Neural progenitor cell (in vitro differentiated cells): ENCODE results near the gene MED26. TPM values are rescaled to one million over a fixed set of nuclear protein-coding genes. Genes with fewer than 3 reads are reported as not detected.

Source experiments
- DNase-seq: peaks from one replicate; pipeline ENCODE4 v3.0.0-alpha.2; 2016; ENCODE audit warnings: low spot score
- H2AFZ ChIP-seq: fragments of 200-600 bp; sonication (generic); replicated peaks from 2 replicates; pipeline ENCODE4 v1.6.1; 2016; ENCODE audit warnings: antibody characterized with exemption
- H3F3A ChIP-seq: fragments of 200-600 bp; sonication (generic); 2 replicates; pipeline ENCODE4 v1.6.1; 2016; ENCODE audit warnings: antibody characterized with exemption, low read depth
- H3K27ac ChIP-seq: fragments of 200-600 bp; sonication (generic); 2 replicates; pipeline ENCODE4 v1.5.1; 2016; ENCODE audit warnings: mild to moderate bottlenecking
- H3K27me3 ChIP-seq: fragments of 200-600 bp; sonication (generic); 2 replicates; pipeline ENCODE4 v1.6.1; 2016; ENCODE audit warnings: mild to moderate bottlenecking, moderate library complexity
- H3K36me3 ChIP-seq: fragments of 200-600 bp; sonication (generic); 2 replicates; pipeline ENCODE4 v1.5.1; 2016
- H3K4me1 ChIP-seq: fragments of 200-600 bp; sonication (generic); 2 replicates; pipeline ENCODE4 v1.6.1; 2016; ENCODE audit warnings: mixed run types
- H3K4me2 ChIP-seq: fragments of 200-600 bp; sonication (generic); 2 replicates; pipeline ENCODE4 v1.6.1; 2016
- H3K4me3 ChIP-seq: fragments of 200-600 bp; sonication (generic); 2 replicates; pipeline ENCODE4 v1.5.1; 2016
- H3K79me2 ChIP-seq: fragments of 200-600 bp; sonication (generic); 2 replicates; pipeline ENCODE4 v1.6.1; 2016; ENCODE audit warnings: low read depth
- H3K9ac ChIP-seq: fragments of 200-600 bp; sonication (generic); 2 replicates; pipeline ENCODE4 v1.6.1; 2016
- H3K9me3 ChIP-seq: fragments of 200-600 bp; sonication (generic); 2 replicates; pipeline ENCODE4 v1.5.1; 2016; ENCODE audit warnings: low read depth
- H4K20me1 ChIP-seq: fragments of 200-600 bp; sonication (generic); 2 replicates; pipeline ENCODE4 v1.6.1; 2016; ENCODE audit warnings: low read depth
- H3K27ac Mint-ChIP-seq: 3 replicates; pipeline ENCODE4 v1.8.0; 2021; ENCODE audit warnings: mixed read lengths
- H3K27me3 Mint-ChIP-seq: 2 replicates; pipeline ENCODE4 v1.8.0; 2022; ENCODE audit warnings: low read depth, mild to moderate bottlenecking, inconsistent platforms, moderate library complexity, mixed read lengths; ENCODE audit not compliant: insufficient read depth
- H3K36me3 Mint-ChIP-seq: 3 replicates; pipeline ENCODE4 v1.8.0; 2021; ENCODE audit warnings: mixed read lengths
- H3K4me1 Mint-ChIP-seq: 3 replicates; pipeline ENCODE4 v1.8.0; 2021; ENCODE audit warnings: mixed read lengths
- H3K4me3 Mint-ChIP-seq: 3 replicates; pipeline ENCODE4 v1.8.0; 2021; ENCODE audit warnings: mild to moderate bottlenecking, moderate library complexity, mixed read lengths
- H3K9me3 Mint-ChIP-seq: 3 replicates; pipeline ENCODE4 v1.8.0; 2020; ENCODE audit warnings: mixed read lengths
- CTCF ChIP-seq: fragments of 200-600 bp; sonication (generic); IDR thresholded peaks from 2 replicates; pipeline ENCODE4 v1.5.1; 2017; ENCODE audit warnings: antibody characterized with exemption, mild to moderate bottlenecking
- EZH2 ChIP-seq: fragments of 200-600 bp; sonication (generic); IDR thresholded peaks from 2 replicates; pipeline ENCODE4 v1.6.1; 2017; ENCODE audit warnings: antibody characterized with exemption, mild to moderate bottlenecking, moderate library complexity
- EZH2phosphoT487 ChIP-seq: fragments of 200-600 bp; sonication (generic); IDR thresholded peaks from 2 replicates; pipeline ENCODE4 v1.6.1; 2017; ENCODE audit warnings: antibody characterized with exemption
- total RNA-seq: library from RNA; depleted of rRNA; stranded (reverse); fragments of >200 nt; gene quantifications from 2 replicates; pipeline ENCODE4 v1.2.3, GENCODE V29; 2015; ENCODE audit warnings: low replicate concordance

MED26 gene
- total RNA-seq, 1 donor from 2014 or later, result 7.4 TPM

GRCh38 chr19:16591803-16592556 lies 36.0 kb downstream of the MED26 start:
- H3K4me3 Mint-ChIP-seq, result no peak overlapping the region
- no peaks in the 10 kb centered on the region for H3K27me3 ChIP-seq
- H3K36me3 ChIP-seq, result no peaks in the 10 kb centered on the region
- H3F3A ChIP-seq, result no peaks in the 10 kb centered on the region
- peaks cover 91% of the 10 kb centered on the region for H4K20me1 ChIP-seq
- H3K27me3 Mint-ChIP-seq, result peaks cover 2% of the 10 kb centered on the region
- H3K36me3 Mint-ChIP-seq, result peaks cover 3% of the 10 kb centered on the region
- TF ChIP-seq EZH2 (no peak), CTCF (no peak), EZH2phosphoT487 (no peak)
- no peak overlapping the region for H3K27ac Mint-ChIP-seq
- peaks cover 15% of the 10 kb centered on the region for H3K4me1 ChIP-seq
- no peak overlapping the region for H2AFZ ChIP-seq
- H3K9me3 ChIP-seq, result no peaks in the 10 kb centered on the region
- H3K9me3 Mint-ChIP-seq, result no peaks in the 10 kb centered on the region
- H3K4me1 Mint-ChIP-seq, result peaks cover 47% of the 10 kb centered on the region
- no peak for DNase-seq
- H3K4me2 ChIP-seq, result no peak overlapping the region
- H3K79me2 ChIP-seq, result peaks cover 95% of the 10 kb centered on the region
- H3K4me3 ChIP-seq, result no peak overlapping the region
- H3K9ac ChIP-seq, result no peak overlapping the region
- H3K27ac ChIP-seq, result no peak overlapping the region

- H3K79me2 ChIP-seq, result peaks cover 95% of the 10 kb centered on the region
- H3K36me3 ChIP-seq, result no peaks in the 10 kb centered on the region
- H3K9me3 ChIP-seq, result no peaks in the 10 kb centered on the region
- H3K4me1 Mint-ChIP-seq, result peaks cover 50% of the 10 kb centered on the region
- no peak overlapping the region for H3K27ac ChIP-seq
- no peaks in the 10 kb centered on the region for H3F3A ChIP-seq
- no peak overlapping the region for H3K27ac Mint-ChIP-seq
- no peak overlapping the region for H3K9ac ChIP-seq
- DNase-seq, result no peak
- H3K9me3 Mint-ChIP-seq, result no peaks in the 10 kb centered on the region
- H2AFZ ChIP-seq, result no peak overlapping the region
- no peak overlapping the region for H3K4me2 ChIP-seq
- TF ChIP-seq CTCF, result no peak
- TF ChIP-seq EZH2phosphoT487, result no peak
- TF ChIP-seq EZH2, result no peak
- peaks cover 3% of the 10 kb centered on the region for H3K36me3 Mint-ChIP-seq
- no peaks in the 10 kb centered on the region for H3K27me3 ChIP-seq
- H4K20me1 ChIP-seq, result peaks cover 89% of the 10 kb centered on the region
- no peak overlapping the region for H3K4me3 Mint-ChIP-seq
- peaks cover 16% of the 10 kb centered on the region for H3K4me1 ChIP-seq
- H3K27me3 Mint-ChIP-seq, result no peaks in the 10 kb centered on the region
- no peak overlapping the region for H3K4me3 ChIP-seq
Observed at GRCh38 chr19:16590876-16591802, 36.9 kb downstream of the MED26 start.

- no peak for TF ChIP-seq EZH2phosphoT487
- TF ChIP-seq EZH2, result no peak
- no peak for TF ChIP-seq CTCF
- no peak overlapping the region for H3K9ac ChIP-seq
- peaks cover 4% of the 10 kb centered on the region for H3K27me3 Mint-ChIP-seq
- peaks cover 95% of the 10 kb centered on the region for H3K79me2 ChIP-seq
- peaks cover 61% of the 10 kb centered on the region for H3K4me1 Mint-ChIP-seq
- H3K4me3 ChIP-seq, result no peak overlapping the region
- H2AFZ ChIP-seq, result no peak overlapping the region
- H3K4me3 Mint-ChIP-seq, result no peak overlapping the region
- peaks cover 90% of the 10 kb centered on the region for H4K20me1 ChIP-seq
- no peak overlapping the region for H3K4me2 ChIP-seq
- H3K27ac ChIP-seq, result no peak overlapping the region
- peaks cover 5% of the 10 kb centered on the region for H3F3A ChIP-seq
- H3K9me3 Mint-ChIP-seq, result no peaks in the 10 kb centered on the region
- no peaks in the 10 kb centered on the region for H3K36me3 ChIP-seq
- DNase-seq, result no peak
- H3K27me3 ChIP-seq, result no peaks in the 10 kb centered on the region
- H3K9me3 ChIP-seq, result no peaks in the 10 kb centered on the region
- H3K27ac Mint-ChIP-seq, result no peak overlapping the region
- peaks cover 3% of the 10 kb centered on the region for H3K36me3 Mint-ChIP-seq
- peaks cover 22% of the 10 kb centered on the region for H3K4me1 ChIP-seq
Observed at GRCh38 chr19:16589917-16590316, 38.1 kb downstream of the MED26 start.
